GM23248 (cell line): Measurements from ENCODE around the gene ASGR2.

ENCODE experiments used
- EZH2 ChIP-seq: fragments of 200-600 bp; sonication (generic); IDR thresholded peaks from 2 replicates; pipeline ENCODE4 v1.6.1; 2018; ENCODE audit warnings: antibody characterized with exemption, mild to moderate bottlenecking; ENCODE audit not compliant: insufficient read depth, poor library complexity, severe bottlenecking
- EZH2phosphoT487 ChIP-seq: fragments of 200-600 bp; sonication (generic); IDR thresholded peaks from 2 replicates; pipeline ENCODE4 v1.6.1; 2018; ENCODE audit warnings: antibody characterized with exemption, moderate library complexity, mild to moderate bottlenecking, low read depth; ENCODE audit not compliant: insufficient read depth

- TF ChIP-seq EZH2phosphoT487 (no peak), EZH2 (no peak)
These were observed 16.2 kb upstream of the ASGR2 start for GRCh38 chr17:7130621-7131422.
